Fibroblast of lung (primary cell): ENCODE data around the gene TPRX1.

ENCODE experiments used
- CTCF ChIP-seq, 2 donors: IDR thresholded peaks in 1 of 2; conservative IDR thresholded peaks in 1 of 2; 1 replicate in 1 of 2; 2 replicates in 1 of 2; pipeline ENCODE4 v1.5.1; 2011 to 2012; ENCODE audit warnings: low read length in 2 of 2, control low read depth in 1 of 2, inconsistent platforms in 1 of 2, low read depth in 1 of 2, mild to moderate bottlenecking in 1 of 2
- EZH2 ChIP-seq: IDR thresholded peaks from 2 replicates; pipeline ENCODE4 v1.5.1; 2012; ENCODE audit warnings: low read length, control low read depth, mild to moderate bottlenecking; ENCODE audit errors: missing control alignments

- TF ChIP-seq CTCF (conservative IDR thresholded peaks at IDR 0.05 in 1 of 2, IDR thresholded peaks at IDR 0.05 in 1 of 2; ENCODE audit: low read depth in 1 of 2, low read length in 2 of 2), result no peak
- no peak for TF ChIP-seq EZH2
Observed at GRCh38 chr19:47836038-47836437, 31.7 kb upstream of the TPRX1 start.
